Large intestine (tissue), 3 donors: ENCODE results near the gene ITGB8. TPM values are rescaled to one million over a fixed set of nuclear protein-coding genes. Genes with fewer than 3 reads are reported as not detected.

ENCODE experiments used
- DNase-seq, 2 donors: peaks; one replicate each; pipeline versions ENCODE4 v3.0.0 to v3.0.0-alpha.2; 2013
- H3K27ac ChIP-seq: one replicate; pipeline ENCODE4 v1.5.1; 2013; ENCODE audit warnings: low read length
- H3K27me3 ChIP-seq: 2 replicates; pipeline ENCODE4 v1.6.1; 2013; ENCODE audit warnings: low read length; ENCODE audit not compliant: control insufficient read depth, insufficient read depth
- H3K36me3 ChIP-seq: 2 replicates; pipeline ENCODE4 v1.6.1; 2013; ENCODE audit warnings: low read length; ENCODE audit not compliant: control insufficient read depth, insufficient read depth
- H3K4me1 ChIP-seq: one replicate; pipeline ENCODE4 v1.6.1; 2013; ENCODE audit warnings: low read length; ENCODE audit not compliant: control insufficient read depth, insufficient read depth
- H3K4me3 ChIP-seq: one replicate; pipeline ENCODE4 v1.5.1; 2013; ENCODE audit warnings: low read length
- H3K9me3 ChIP-seq: one replicate; pipeline ENCODE4 v1.6.1; 2013; ENCODE audit warnings: mild to moderate bottlenecking, low read depth, low read length, moderate library complexity; ENCODE audit not compliant: control insufficient read depth
- WGBS: methylation state at CpG from one replicate; pipeline ENCODE4 v1.1.5; 2013; ENCODE audit warnings: low lambda C conversion rate; ENCODE audit not compliant: insufficient coverage; 5-methylcytosine and 5-hydroxymethylcytosine counted together
- polyA plus RNA-seq: library from polyadenylated mRNA; unstranded; fragments of 120-200 nt; gene quantifications from one replicate; pipeline ENCODE4 v1.2.1, GENCODE V29; 2013

The ITGB8 gene
- polyA plus RNA-seq, 1 donor = 26.8 TPM

DNA sequence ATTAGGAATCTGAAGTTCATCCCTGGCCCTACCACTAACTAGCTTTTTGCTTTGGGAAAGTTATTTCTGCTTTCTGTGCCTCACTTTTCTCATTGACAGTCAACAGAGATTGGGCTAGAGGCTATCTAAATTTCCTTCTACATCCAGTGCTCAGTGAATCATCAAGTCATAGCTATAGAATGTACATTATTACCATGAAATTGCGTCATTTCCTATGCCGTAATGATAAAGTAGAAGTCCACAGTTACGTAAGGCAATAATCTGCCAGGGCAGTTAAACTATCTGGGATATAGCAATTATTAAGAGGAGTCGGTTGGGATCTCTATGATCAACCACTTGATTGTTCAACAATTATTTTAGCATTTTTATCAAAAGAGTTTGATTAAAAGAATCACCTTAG is 64.4 kb downstream of the ITGB8 start:
- no CpG with 5 or more reads among the region's 4 CpGs for WGBS
- Histone ChIP-seq H3K36me3 (peaks cover 33% of the 10 kb centered on the region), H3K27ac (peak overlapping the region; percentile 10), H3K4me1 (peaks cover 26% of the 10 kb centered on the region), H3K4me3 (no peak overlapping the region), H3K27me3 (no peaks in the 10 kb centered on the region), H3K9me3 (no peaks in the 10 kb centered on the region)
- DNase-seq = peak in 1 of 2 donors; percentile 62

- H3K27ac ChIP-seq = peak overlapping the region; percentile 10
- peak in 1 of 2 donors; percentile 76 for DNase-seq
Observed at GRCh38 chr7:20395511-20395910, 64.8 kb downstream of the ITGB8 start.

GRCh38 chr7:20399521-20399920 is 68.8 kb downstream of the ITGB8 start:
- Histone ChIP-seq H3K4me1 (peaks cover 5% of the 10 kb centered on the region), H3K9me3 (no peaks in the 10 kb centered on the region), H3K36me3 (peaks cover 23% of the 10 kb centered on the region), H3K27ac (no peak overlapping the region), H3K27me3 (no peaks in the 10 kb centered on the region), H3K4me3 (no peak overlapping the region)
- no peak for DNase-seq
- 100% methylated on average over 1 of the region's 2 CpGs for WGBS

More at GRCh38 chr7:20395511-20395910, 64.8 kb downstream of the ITGB8 start:
- H3K36me3 ChIP-seq = peaks cover 33% of the 10 kb centered on the region
- no peaks in the 10 kb centered on the region for H3K9me3 ChIP-seq
- no peaks in the 10 kb centered on the region for H3K27me3 ChIP-seq
- WGBS = no CpG with 5 or more reads among the region's 2 CpGs
- H3K4me3 ChIP-seq = no peak overlapping the region
- peaks cover 26% of the 10 kb centered on the region for H3K4me1 ChIP-seq

GRCh38 chr7:20401861-20402746 is 71.4 kb downstream of the ITGB8 start:
- Histone ChIP-seq H3K9me3 (no peaks in the 10 kb centered on the region), H3K27me3 (no peaks in the 10 kb centered on the region), H3K36me3 (peaks cover 26% of the 10 kb centered on the region), H3K27ac (no peak overlapping the region), H3K4me3 (no peak overlapping the region), H3K4me1 (no peaks in the 10 kb centered on the region)
- no peak for DNase-seq
- WGBS = 73% methylated on average over 3 of the region's 3 CpGs

GRCh38 chr7:20402747-20403230 is 72.1 kb downstream of the ITGB8 start:
- Histone ChIP-seq H3K9me3 (no peaks in the 10 kb centered on the region), H3K27me3 (no peaks in the 10 kb centered on the region), H3K27ac (no peak overlapping the region), H3K36me3 (peaks cover 24% of the 10 kb centered on the region), H3K4me1 (peaks cover 4% of the 10 kb centered on the region), H3K4me3 (no peak overlapping the region)
- DNase-seq = no peak
- 94% methylated on average over 4 of the region's 4 CpGs for WGBS

DNA sequence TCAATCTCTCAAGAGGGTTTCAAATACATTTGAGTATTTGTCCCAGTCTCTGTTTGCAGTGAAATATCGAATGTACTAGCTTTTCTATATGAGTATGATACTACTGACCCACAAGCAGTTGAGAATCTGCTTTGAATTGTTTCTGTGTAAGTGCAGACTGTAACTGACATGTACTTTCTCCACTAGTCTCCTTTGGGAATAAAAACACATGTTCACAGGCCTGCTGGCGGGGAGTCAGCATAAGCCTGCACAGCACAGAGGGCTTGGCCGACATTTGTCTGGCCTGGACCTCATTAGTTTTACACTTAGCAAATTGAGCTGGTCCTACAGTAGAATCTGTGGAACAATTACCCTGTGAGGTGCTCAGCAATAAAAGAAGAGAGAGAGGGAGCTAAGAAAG is 72.6 kb downstream of the ITGB8 start:
- Histone ChIP-seq H3K9me3 (no peaks in the 10 kb centered on the region), H3K36me3 (peaks cover 25% of the 10 kb centered on the region), H3K27ac (no peak overlapping the region), H3K4me3 (no peak overlapping the region), H3K27me3 (no peaks in the 10 kb centered on the region), H3K4me1 (peaks cover 10% of the 10 kb centered on the region)
- no peak for DNase-seq
- WGBS = no CpG with 5 or more reads among the region's 3 CpGs

GRCh38 chr7:20404320-20404719 is 73.6 kb downstream of the ITGB8 start:
- Histone ChIP-seq H3K4me1 (peaks cover 12% of the 10 kb centered on the region), H3K4me3 (no peak overlapping the region), H3K27me3 (no peaks in the 10 kb centered on the region), H3K27ac (no peak overlapping the region), H3K9me3 (no peaks in the 10 kb centered on the region), H3K36me3 (peaks cover 26% of the 10 kb centered on the region)
- WGBS = no CpG with 5 or more reads among the region's 6 CpGs
- DNase-seq = no peak

- Histone ChIP-seq H3K4me3 (no peak overlapping the region), H3K27me3 (no peaks in the 10 kb centered on the region), H3K27ac (peak overlapping the region; percentile 21), H3K4me1 (peaks cover 12% of the 10 kb centered on the region), H3K36me3 (peaks cover 33% of the 10 kb centered on the region), H3K9me3 (no peaks in the 10 kb centered on the region)
- DNase-seq = peak in 1 of 2 donors; percentile 62
- no CpG with 5 or more reads among the region's 5 CpGs for WGBS
Observed at GRCh38 chr7:20407585-20408466, 77.1 kb downstream of the ITGB8 start.

DNA sequence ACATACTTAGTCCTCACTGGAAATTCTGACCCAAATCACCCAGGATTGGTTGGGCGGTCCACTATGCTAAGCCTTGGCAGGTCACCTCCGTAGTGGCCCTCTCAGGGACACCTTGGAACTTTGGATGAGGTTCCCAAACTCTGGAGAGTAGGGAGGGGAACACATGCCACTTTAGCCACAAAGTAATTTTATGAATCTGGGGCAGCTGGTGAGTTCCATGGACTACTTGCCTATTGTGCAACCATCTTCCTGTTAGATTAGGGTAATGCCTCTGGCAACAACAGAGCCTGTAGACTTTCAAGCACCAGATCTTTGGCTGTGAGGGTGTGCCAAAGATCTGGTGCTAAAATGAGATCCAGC is 77.7 kb downstream of the ITGB8 start:
- Histone ChIP-seq H3K36me3 (peaks cover 33% of the 10 kb centered on the region), H3K9me3 (no peaks in the 10 kb centered on the region), H3K27ac (no peak overlapping the region), H3K4me3 (no peak overlapping the region), H3K4me1 (peaks cover 12% of the 10 kb centered on the region), H3K27me3 (no peaks in the 10 kb centered on the region)
- DNase-seq = no peak
- WGBS = no CpG with 5 or more reads among the region's 2 CpGs

DNA sequence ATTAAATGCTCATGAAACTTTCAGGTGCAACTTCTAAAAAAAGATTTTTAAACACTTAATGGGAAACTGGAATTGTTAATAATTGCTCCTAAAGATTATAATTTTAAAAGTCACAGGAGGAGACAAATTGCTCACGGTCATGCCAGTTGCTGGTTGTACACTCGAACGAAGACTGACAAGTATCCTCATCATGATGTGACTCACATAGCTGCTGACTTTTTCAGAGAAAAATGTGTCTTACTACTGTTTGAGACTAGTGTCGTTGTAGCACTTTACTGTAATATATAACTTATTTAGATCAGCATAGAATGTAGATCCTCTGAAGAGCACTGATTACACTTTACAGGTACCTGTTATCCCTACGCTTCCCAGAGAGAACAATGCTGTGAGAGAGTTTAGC is 79.3 kb downstream of the ITGB8 start:
- peaks cover 26% of the 10 kb centered on the region for H3K36me3 ChIP-seq
- no peak overlapping the region for H3K4me3 ChIP-seq
- H3K27me3 ChIP-seq = no peaks in the 10 kb centered on the region
- no peak overlapping the region for H3K27ac ChIP-seq
- peaks cover 12% of the 10 kb centered on the region for H3K4me1 ChIP-seq
- WGBS = no CpG with 5 or more reads among the region's 5 CpGs
- H3K9me3 ChIP-seq = no peaks in the 10 kb centered on the region
- DNase-seq = no peak
